ENCODE measurements around the gene CAP2.

- no peak for TF ChIP-seq YY1 (IDR thresholded peaks at IDR 0.05; ENCODE audit: insufficient read depth, insufficient read length)
- no peak for TF ChIP-seq ZNF274 (IDR thresholded peaks at IDR 0.05; ENCODE audit: low read depth, low read length)
These were observed 34.2 kb downstream of the CAP2 start for GRCh38 chr6:17427617-17428016.
